ENCODE results near the gene BDH1.

BDH1 gene

DNA sequence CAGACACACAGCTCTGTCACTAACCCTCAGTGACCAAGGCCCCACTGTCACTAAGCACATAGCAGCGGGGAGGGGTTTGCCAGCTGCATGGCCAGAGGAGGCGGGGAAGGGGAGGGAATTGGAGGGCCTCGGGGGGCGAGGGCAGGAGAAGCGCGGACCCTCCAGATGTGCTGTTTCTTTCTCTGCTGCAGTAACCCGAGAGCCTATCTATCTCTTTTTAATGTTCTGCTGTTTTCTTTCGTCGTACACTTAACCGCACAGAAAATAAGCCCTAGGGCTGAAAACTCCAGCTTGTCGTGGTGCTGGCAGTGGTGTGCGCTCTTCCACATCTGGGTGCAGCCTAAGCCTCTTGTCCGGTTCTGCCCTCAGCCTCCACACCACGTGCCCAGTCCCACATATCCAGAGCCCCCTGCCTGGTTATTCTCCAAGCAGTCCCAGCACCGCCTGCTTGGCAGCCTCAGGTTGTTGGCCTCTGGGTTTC, 51.1 kb downstream of the BDH1 start:
- DNase-seq = no peak

DNA sequence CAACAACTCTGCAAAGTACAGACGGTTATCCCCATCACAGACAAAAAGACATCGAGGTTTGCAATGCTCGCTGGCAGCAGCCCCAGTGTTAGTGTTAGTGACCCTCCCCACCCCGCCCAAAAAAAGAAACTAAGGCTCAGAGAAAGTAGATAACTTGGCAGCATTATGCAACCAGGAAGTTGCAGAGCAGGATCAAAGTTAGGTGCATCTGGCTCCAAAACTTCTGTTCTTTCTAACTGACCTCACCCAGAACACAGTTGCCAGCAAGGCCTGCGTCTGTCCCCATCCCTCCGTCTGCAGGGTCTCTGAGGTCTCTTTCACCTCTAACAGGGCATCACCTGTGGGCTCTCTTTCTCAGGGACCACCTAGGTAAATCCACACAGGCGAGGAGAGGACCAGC, 51.5 kb downstream of the BDH1 start:
- DNase-seq = no peak

DNA sequence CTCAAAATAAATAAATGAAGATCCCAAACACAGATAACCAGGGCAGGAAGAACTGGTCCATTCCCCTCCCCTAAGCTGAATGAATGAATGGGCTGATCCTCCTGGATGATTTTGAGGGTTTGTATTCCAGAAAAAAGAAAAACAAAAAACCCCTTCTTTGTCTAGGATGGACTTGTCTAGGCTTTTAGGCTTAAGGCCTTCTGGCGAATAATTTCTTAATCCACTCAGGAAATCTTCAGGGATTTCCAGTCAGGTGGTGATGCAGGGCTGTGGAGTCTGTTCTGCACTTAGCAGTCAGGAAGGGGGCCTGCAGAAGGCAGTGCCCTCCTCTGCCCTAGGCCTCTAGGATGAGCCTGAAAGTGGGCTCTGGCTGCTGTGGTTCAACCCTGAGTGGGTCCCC, 52.1 kb downstream of the BDH1 start:
- no peak for DNase-seq

DNA sequence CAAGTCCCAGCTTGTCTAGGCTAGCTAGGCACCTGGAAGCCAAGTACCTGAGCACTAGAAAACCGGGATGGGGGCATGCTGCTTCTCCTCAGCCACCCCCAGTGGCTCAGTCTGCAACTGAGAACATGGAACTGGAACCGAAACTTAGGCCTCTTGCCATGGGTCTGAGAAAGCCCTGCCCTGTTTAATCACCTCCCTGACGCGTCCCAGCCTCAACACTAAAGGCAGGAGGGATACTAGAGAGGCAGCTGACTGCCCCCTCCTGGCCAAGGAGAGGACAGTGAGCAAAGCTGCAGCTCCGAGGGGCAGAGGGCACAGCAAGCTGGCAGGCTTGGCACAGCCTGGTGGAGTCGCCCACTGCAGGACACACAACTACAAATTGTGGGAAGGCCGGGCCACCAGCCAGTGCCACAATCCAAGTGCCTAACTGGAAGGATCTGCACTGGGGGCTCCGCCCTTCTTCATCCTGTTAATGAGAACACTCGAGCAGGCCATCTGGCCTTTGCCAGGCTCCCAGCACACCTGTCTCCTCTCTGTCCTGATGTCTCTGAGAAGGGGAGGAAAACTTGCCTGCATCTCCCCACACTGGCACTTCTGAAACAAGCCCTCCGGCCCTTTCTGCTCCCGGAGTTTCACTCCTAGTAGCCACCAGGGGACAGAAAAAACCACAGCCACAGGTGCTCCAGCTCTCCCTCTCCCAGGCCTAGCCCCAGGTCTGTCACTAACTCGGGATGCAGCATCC, 53.7 kb downstream of the BDH1 start:
- no peak for DNase-seq

DNA sequence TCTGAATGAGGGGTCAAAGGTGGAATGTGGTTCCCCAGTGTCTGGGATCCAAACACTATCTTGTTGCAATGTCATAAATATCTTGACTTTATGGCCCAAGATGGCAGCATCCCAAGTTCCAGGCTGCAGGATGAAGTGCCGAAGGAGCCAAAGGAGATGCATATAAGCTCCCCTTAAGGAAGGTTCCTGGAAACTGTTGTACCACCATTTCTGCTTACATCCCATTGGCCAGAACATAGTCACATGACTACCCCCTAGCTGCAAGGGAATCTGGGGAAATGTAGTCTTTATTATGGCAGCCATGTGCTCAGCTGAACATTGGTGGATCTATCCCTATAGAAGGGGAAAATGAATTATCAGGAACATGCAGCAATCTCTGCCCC, 54.3 kb downstream of the BDH1 start:
- DNase-seq = no peak

DNA sequence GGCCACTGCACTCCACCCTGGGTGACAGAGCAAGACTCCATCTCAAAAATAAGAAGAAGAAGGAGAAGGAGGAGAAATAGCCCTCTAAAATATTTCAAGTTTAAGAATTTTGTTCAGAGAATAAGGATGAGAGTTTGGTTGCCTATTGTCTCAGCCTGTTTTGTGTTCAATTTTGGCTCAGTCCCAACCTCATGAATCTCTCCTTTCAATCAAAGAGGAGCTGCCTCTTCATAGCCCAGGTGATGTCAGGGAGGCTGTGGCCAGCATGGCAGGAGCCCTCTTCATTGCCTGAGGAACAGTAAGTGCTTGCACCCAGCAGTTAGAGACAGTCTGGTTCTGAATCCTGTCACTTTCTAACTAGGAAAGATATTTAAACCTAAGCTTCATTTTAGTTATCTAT, 55.0 kb downstream of the BDH1 start:
- no peak for DNase-seq

DNA sequence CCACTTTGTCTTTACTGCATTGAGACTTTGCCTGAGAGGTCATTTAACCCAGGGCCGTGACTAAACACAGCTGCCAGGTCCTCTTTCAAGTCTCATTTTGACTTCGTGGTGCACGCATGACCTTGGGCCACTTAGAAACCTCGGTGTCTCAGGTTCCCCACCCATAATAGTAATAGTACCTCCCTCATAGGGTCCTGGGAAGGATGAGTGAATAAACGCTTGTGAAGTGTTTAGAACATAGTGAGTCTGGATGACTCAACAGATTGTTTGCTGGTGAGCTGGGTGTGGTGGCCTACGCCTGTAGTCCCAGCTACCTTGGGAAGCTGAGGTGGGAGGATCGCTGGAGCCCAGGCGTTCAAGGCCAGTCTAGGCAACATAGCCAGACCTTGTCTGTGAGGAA, 56.3 kb downstream of the BDH1 start:
- no peak for DNase-seq

DNA sequence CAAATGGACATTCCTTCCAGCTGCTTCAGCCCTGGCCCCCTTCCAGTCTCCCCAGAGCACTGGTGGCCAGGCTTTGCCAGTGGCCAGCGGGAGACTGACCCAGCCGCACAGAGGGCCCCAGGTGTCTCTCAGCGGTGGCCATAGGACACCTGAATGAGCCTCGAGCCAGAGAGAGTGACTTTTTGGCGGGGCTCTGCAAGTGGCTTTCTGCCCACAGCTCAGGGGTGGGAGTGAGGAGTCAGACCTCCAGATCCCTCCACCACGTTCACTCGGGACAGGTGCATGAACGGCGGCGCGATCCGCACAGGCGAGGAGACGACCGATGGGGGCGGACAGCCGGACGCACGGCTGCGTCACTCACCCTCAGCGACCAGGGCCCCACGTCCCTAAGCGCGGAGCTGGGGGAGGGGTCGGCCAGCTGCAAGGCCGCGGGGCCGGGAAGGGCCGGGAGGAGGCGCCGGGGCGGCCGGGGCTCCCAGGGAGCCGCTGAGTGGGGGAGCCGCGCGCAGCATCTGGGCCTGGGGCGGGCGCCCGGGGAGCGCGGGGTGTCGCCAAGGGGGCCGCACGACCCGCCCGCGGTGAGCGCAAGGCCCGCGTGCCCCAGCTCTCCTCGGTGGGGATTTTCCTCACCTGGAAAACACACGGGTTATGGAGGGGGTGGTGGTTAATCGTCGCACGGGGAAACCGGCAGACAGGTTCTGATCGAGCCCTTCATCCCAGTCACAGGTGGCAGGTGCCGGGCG, 57.1 kb downstream of the BDH1 start:
- no peak for DNase-seq

DNA sequence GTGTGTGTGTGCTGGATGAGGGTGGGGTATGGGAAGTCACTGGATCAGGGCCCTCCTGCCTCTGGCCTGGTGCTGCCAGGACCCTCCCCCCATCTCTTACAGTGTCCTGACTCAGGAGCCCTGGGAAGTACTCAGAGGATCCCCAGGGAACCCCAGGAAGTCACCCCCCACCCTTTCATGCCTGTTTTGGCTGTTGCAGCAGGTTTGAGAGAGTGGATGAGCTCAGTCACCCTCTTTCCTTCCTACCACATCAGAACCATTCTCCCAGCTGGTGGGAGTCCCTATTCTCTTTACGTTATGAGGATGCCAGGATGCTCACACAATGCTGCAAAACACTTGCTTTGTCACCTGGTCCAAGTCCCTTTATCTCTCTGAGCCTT, 59.0 kb downstream of the BDH1 start:
- DNase-seq = no peak

DNA sequence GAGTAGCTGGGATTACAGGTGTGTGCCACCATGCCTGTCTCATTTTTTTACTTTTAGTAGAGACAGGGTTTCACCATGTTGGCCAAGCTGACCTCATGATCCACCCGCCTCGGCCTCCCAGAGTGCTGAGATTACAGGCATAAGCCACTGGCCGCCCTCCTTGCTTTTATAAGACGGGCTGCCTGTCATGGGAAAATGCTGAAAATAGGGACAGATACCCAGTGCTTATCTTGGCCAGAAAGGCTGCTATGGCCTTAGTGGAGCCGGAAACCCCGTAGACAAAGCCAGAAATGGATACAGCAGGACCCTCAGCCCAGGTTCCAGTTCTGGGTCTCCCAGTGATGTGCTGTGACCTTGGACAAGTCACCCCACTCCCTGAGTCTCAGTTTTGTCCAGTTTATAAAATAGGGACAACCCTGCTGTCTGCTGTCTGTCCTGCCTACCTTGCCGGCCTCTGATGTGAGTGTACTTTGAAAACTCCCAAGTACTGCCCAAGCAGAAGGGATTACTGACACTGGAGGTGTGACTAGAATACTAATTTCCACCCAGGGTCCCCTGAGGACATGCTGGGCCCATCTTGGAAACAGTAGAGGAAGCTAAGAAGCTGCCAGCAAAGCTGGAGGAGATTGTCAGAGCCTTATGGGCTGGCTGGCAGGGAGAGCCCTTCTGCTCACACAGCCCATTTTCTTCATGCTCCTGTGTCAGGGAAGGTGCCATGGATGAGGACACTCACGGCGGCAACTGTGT, 59.6 kb downstream of the BDH1 start:
- no peak for DNase-seq

DNA sequence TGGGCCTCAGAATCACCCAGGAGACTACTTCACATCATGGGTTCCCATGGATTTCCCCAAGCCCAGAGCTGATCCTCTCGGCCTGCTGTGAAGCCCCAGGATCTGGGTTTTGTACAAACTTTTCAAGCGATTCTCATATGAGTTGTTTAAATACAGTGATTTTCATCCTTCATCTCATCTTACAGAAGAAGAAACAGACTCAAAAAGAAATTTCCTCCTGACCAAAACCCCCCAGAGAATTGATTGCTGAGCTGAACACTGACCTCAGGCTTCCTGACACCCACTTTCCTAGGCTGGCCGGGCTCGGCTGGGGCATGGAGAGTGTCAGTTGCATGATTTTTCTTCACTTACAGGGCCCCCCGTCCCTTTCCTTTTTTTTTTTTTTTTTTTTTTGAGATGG, 60.3 kb downstream of the BDH1 start:
- no peak for DNase-seq

DNA sequence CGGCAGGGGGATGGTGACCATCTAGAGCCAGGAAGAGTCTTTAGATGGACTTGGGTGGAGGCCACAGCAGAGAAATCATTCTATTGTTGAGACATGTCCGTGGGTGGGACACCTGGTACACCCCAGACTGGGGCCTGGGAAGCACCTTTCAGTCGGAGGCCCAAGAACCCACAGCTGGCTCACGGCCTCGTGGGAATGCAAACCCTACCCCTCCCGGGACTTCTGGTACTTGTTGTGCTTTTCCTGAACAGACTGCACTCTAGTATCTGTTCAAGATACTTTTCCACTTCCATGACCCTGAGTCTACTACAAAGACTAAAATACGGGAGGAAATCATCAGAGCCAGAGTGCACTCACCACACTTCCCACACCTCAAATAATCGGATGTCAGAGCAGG, 60.7 kb downstream of the BDH1 start:
- no peak for DNase-seq

DNA sequence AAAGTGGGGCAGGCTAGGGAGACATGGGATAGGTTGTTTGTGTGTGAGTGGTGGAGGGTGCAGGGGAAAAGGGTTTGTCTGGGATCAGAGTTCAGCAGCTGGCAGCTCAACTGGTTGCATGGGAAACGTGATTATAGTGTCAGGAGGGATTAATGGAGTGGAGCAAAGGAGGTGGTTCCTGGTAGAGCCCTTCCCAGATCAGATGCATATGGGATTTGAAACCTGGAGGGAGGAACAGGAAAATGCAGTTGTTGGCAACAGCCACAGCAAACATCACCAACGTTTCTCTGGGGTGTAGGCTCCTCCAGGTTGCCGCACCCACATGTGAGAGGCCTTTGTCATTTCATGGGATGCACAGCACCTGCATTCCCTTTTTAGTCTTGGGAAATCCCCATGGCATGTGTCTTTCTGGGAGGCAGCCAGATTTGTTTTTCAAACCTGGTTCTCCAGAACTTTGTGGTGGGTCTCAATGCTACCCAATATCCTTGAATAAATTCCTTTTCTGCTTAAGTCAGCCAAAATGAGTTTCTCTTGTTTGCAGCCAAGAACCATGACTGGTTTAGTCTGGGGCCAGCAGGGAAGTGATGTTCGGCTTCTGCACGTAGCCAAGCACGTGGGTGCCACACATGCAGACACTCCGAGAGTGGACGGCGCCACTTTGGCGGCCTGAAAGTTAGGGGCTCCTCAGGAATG, 61.3 kb downstream of the BDH1 start:
- no peak for DNase-seq

DNA sequence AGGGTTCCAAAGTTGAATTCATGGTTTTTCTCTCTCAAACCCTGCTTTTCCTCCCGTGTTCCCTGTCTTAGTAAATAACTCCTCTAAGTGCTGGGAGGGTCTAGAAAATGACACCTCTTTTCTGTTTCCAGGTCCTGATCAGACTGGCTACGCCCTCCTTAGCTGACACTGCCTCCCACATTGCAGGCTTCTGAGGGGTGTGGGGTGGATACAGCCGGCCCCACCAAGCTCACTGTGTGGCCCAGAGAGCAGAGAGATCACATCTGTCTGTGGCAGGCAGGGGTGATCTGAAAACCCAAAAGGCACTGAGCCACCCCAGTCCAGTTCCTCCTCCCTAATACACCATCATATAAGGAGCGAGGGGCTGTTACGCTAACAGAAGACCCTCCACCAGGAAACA, 62.7 kb downstream of the BDH1 start:
- no peak for DNase-seq

DNA sequence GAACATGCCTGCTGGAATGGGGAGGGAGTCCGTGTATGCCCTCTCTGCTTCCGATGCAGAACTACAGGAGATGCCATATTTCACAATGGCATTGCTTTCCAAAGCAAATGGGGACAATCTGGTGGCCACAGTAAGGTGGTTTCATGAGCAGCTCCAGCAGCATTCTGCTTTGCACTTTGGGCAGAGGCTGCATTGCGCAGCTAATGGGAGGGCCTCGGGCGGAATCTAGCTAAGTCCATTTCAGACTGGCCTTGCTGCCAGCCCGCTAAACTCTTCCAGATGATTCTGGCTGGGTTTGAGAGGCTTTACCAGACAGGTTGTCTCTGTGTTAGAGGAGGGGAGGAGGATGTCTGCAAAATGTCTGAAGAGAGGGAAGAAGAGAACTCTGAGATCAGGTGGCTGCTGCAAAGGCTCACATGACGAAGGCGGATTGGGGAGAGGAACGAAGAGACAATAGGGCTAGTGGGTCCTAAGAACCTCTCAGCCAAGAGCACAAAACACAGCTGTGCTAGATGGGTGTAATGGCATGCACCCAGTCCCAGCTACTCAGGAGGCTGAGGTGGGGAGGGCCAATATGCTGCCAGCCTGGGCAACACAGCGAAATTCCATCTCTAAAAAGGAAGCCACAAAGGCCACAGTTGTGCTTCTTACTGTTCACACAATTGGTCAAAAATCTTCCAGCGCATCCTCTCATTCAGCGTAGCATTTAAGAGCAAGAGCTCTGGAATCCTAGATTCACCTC, 63.7 kb downstream of the BDH1 start:
- DNase-seq = no peak

DNA sequence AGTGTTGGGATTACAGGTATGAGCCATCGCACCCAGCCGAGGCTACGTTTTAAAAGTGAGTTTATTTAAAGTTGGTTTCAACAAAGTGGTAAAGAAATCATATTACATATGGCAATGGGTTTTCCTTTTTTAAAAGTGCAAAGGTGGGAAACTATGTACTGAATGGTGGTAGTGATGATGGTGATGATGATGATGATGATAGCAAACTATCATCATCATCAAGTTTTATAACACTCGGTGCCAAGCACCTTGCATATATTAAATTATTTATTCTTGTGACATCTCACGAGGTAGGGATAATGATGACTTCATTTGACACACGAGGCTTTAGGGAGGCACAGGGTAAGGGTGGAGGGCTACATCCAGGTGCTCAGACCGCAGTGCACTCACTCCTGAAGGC, 64.3 kb downstream of the BDH1 start:
- no peak for DNase-seq

DNA sequence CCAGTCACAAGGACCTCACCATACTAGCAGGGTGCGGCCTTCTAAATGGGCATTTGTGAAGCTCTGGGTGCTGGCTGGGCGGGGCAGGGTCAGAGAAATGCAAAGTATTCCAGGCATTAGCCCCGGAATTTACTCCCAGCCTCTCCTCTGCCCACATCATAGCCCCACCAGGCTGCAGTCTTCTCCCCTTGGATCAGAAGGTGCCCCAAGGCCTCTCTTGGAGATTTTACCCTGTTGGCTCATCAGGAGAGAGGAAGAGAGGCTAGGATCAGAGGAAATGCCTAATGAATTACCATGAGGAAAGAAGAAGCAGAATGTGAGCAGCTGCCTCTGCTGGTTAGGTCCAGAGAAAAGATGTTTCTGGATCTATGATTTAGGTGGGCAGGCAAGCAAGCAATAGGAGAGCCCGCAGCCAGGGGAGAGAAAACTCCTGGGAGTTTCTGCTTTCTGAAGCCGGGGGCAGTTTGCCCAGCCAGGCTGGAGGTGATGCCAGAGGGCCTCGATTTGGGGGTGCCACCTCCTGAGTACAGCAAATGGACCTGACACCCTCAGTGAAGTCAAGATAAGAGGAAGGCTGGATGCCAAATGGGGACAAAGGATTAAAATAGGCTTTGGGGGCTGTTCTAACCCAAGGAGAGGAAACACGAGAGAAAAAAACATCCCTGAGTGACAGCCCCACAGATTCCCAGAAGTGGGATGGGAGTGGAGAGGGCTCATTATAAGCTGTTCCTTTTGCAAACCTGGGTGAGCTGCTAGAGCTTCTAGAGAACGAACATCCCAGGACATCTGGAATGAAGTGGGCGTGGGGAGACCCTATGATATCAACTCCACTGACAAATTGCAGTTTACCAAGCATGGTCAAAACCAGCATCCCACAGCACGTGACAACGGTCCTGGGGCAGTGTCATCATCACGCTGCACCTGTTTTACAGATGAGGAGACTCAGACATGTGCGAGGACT, 65.4 kb downstream of the BDH1 start:
- DNase-seq = no peak

DNA sequence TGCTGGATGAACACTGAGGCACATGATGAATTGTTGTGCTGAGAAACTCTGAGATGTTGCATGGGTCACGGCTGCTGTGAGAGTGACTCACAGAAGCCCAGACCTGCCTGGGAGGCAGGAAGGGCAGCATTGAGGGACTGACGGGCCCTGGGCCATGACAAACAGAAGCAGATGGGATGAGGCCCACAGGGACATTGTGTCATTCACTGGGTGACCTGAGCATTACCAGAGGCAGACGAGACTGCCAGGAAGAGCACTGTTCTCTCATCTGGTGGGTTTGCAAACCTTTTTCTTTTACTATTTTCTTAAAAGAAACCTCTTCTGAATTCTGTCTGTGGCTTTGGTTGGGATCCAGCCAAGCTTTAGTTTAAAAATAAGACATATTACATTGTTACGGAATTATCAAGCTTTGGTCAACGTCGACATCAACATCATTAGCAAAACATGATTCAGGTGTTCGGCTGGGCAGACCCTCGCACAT, 67.8 kb downstream of the BDH1 start:
- DNase-seq = no peak

DNA sequence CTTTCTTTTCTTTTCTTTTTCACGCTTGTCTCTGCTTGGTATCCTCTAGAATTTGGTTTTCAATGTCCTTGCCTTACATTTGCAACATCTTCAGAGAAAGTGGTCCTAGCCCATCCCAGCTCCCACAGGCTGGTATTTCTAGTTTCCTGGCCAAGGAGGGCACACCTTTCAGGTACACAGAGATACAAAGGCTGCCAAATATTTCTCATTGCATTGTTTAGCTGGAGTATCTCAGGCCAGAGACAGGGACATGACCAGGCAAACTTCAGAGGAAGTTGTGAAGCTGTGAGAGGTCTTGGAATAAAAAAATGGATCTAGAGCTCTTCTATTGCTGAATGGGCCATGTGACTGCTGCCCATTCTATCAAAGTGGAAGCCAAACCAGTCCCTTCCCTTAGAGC, 68.9 kb downstream of the BDH1 start:
- DNase-seq = no peak

DNA sequence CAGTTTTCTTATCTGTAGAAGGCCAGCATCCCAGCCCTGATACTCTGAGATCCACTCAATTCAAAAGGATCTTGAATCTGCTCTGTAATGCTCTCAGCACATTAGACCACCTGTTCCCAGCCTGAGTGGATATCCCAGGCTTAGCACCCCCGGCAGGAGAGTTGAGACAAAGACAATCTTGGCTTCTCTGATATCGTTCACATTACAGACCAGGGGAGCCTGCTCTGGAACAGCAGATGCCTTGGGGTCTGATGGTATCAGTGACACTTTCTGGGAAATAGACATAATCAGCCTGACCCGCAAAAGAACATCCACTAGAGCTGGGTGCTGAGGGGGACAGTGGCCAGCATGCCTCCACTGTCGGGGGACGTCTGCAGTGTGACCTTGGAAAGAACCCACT, 70.6 kb downstream of the BDH1 start:
- no peak for DNase-seq

DNA sequence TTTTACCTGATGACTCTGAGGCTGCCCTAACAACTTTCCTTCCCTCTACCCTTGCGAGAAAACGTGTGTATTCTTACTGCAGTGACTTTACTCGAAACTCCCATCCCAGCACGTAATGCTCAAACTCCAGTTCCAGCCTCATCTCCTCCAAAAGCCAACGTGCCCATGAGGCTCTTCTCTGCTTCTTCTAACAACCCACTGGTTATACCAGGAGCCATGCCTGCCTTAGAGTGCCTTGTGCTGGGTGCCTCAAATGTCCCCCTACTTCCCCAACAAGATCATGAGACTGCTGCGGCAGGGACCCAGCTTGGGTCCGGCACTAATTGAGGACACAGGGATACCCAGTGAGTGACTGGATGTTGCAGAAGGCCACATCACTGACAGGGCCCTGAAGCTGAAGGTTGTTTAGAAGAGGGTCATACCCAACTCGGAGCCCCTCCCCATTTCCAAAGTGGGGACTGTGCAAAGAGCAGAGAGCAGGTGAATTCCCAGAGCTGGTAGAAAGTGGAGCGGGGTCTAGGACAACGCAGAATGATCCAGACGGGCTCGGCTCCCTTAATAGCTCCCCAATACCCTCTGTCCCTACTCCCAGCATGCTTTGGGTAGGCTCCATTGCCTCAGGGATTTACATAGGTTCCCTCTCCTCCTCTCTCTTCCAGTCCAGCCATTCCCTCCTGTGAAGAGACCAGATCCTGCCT, 71.4 kb downstream of the BDH1 start:
- DNase-seq = no peak
